ENCODE measurements around the gene IGF2BP3.
A peak's percentile ranks its signal among the peaks of the same experiment; 100 is the strongest.
"Not testable (repeated sequence)": the region's sequence is repeated elsewhere in the genome, so short reads cannot be mapped to it uniquely, and the experiment has no call there.

Gene IGF2BP3

DNA sequence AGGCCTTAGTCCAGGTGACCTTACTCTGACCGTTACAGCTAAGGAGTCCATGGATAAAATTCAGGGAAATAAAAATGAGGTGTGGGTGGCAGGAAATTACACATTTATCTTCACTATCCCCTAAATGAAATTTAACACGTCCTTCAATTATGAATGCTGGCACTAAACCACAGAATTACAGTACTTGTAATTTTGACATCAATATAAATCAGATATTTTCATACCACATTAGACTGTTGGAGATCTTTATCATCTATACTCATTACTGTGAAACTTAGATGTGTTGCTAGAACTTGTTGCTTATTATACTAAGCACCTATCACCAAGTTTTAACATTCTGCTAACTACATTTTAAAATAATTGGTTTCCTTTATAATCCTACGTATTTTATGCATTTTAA, 51.1 kb downstream of the IGF2BP3 start:
- no peak for DNase-seq

- DNase-seq: no peak
Observed at GRCh38 chr7:23418046-23418445, 52.2 kb downstream of the IGF2BP3 start.

GRCh38 chr7:23415198-23415597, 55.1 kb downstream of the IGF2BP3 start:
- DNase-seq: no peak

- no peak for DNase-seq
Observed at GRCh38 chr7:23410446-23411183, 59.7 kb downstream of the IGF2BP3 start.

GRCh38 chr7:23406564-23406963, 63.7 kb downstream of the IGF2BP3 start:
- DNase-seq: not testable (repeated sequence)

- no peak for DNase-seq
Observed at GRCh38 chr7:23405240-23405618, 65.1 kb downstream of the IGF2BP3 start.

DNA sequence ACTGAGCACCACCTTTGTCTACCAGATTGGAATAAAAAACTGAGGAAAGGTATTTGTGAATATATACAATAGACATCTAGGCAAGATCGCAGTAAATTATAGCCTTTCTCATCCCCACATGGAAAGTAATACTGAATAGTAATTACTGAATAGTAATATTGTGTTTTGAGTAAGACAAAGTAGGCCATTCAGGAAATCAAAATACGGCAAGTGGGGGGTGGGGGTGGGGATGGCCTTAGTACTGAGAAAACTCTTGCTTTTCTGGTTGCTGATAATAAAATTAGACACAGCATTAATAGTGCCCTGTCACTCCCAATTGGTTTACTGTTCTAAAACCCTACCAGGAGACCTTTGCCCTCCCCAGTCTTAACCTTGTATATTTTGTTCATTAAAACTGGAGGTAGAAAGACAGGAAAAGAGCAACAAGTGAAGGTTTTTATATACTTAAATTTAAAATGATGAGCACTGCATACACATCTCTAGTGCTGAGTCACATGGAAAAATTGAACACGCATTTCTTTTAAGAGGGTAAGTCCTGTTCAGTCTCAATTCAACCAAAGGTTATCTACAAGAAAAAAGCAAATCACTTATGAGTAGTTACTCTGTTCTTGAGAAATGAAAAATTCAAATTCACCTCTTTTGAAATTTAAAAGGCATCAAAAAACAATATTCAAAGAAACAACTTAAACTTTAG, 65.6 kb downstream of the IGF2BP3 start:
- DNase-seq: peak; percentile 0

DNA sequence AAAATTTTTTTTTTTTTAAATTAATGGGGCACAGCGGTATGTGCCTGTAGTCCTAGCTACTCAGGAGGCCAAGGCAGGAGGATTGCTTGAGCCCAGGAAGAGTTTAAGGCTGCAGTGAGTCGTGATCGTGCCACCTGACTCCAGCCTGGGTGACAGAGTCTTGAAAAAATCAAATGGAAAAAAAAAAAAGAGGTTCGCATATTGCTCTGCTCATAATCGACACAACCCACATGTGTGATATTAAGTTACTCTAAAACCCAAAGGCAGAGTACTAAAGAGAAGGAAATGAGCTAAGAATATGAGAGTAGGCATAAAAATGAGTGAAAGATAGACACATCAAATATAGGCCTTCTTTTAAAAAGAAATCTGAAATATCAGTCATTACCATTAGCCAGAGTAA, 66.3 kb downstream of the IGF2BP3 start:
- DNase-seq: no peak

DNA sequence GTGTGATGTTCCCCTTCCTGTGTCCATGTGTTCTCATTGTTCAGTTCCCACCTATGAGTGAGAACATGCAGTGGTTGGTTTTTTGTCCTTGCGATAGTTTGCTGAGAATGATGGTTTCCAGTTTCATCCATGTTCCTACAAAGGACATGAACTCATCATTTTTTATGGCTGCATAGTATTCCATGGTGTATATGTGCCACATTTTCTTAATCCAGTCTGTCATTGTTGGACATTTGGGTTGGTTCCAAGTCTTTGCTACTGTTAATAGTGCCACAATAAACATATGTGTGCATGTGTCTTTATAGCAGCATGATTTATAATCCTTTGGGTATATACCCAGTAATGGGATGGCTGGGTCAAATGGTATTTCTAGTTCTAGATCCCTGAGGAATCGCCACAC, 72.2 kb downstream of the IGF2BP3 start:
- not testable (repeated sequence) for DNase-seq

DNA sequence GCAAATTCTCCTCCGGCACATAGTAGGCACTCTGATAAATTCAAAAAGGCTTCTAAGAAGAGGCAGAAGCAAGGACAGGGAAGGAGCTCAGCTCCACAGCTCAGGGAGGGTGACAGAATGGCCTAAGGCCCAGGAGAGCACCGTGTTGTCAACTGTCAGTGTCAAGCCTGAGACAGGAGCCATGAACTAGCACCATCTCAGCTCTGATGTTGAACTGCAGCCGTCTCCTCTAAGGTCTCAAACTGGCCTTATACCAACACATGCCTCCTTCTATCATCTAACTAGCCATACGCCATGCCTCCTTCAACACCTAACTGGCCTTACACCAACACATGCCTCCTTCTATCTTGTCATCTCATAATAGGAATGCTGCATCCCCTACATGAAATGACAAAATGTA, 73.0 kb downstream of the IGF2BP3 start:
- DNase-seq: no peak

DNA sequence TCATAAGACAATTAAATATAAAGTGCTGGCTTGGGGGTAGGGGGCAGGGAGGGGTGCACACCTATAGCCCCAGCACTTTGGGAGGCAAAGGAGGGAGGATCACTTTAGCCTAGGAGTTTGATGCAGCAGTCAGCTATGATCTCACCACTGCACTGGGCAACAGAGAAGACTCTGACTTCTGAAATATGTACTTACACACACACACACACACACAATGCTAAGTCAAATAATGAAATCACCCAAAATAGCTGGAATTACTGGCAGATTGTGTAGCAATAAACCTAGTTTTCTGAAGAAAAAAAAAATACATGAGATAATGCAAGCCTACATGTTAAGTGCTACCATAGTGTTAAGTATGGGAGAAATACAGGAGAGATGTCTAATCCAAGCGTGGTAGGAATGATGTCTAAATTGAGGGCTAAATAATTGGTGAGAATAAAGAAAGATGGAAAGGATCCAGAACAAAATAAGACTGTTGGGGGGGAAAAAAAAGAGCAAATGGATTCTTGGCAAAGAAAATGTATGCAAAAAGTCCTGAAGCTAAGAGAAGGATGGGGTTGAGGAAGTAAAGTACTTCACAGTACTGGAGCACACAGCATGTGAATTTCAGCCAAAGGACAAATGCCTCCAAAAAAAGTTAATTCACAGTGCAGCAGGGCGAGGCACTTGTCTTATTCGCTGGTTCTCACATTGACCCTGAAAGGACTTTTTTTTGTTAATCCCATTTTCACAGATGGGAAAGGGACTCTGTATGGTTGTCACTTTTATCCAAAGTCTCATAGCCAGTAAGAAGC, 73.9 kb downstream of the IGF2BP3 start:
- DNase-seq: no peak

- DNase-seq: no peak
Observed at GRCh38 chr7:23394488-23395171, 75.7 kb downstream of the IGF2BP3 start.

DNA sequence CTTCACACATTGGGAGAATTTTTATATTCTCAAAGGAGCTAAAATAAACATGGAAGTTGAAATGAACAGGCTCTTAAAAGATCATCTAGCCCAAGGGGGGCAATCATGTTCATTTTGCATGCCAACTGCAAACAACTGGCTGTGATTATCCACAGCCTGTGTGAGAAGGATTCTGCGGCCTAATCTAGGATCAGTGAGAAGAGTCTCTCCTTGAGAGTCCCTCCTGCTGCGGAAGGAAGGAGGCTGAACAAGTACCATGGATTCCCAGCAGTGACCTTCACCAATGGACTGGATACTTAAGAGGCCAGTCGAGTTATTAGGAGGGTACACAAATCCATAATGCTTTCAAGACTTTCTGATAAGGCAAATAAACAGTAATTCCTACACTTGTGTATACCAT, 76.7 kb downstream of the IGF2BP3 start:
- no peak for DNase-seq

DNA sequence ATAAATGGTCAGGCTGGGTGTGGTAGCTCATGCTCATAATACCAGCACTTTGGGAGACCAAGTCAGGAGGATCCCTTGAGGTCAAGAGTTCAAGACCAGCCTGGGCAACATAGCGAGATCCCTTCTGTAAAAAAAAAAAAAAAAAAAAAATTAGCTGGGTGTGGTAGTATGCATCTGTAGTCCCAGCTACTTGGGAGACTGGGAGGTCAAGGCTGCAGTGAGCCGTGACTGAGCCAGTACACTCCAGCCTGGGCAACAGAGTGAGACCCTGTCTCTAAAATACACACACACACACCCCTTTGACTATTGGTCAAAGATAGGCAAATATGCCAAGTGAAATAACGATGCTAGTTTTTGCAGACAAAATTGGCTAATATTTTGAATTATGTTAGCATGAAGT, 80.6 kb downstream of the IGF2BP3 start:
- no peak for DNase-seq

DNA sequence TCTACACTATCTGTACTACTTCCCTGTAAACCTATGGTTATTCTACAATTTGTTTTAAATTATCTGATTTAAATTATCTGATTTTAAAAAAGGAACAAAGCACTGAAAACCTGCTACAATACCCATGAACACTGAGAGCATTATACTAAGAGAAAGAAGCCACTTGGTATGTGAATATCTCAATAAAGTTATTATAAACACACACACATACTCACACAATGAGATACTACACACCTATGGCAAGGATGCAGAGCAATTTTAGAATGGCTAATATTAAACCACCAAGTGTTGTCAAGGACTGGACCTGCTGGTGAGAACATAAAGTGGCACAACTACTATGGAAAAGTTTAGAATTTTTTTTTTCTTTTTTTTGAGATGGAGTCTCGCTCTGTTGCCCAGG, 82.7 kb downstream of the IGF2BP3 start:
- DNase-seq: no peak

- no peak for DNase-seq
Observed at GRCh38 chr7:23385140-23385539, 85.2 kb downstream of the IGF2BP3 start.

- DNase-seq: no peak
Observed at GRCh38 chr7:23383225-23383624, 87.1 kb downstream of the IGF2BP3 start.

- DNase-seq: no peak
Observed at GRCh38 chr7:23380961-23381360, 89.3 kb downstream of the IGF2BP3 start.

- DNase-seq: no peak
Observed at GRCh38 chr7:23380556-23380955, 89.7 kb downstream of the IGF2BP3 start.

- no peak for DNase-seq
Observed at GRCh38 chr7:23378996-23379395, 91.3 kb downstream of the IGF2BP3 start.

GRCh38 chr7:23377134-23377533, 93.2 kb downstream of the IGF2BP3 start:
- no peak for DNase-seq

GRCh38 chr7:23373151-23374004, 96.9 kb downstream of the IGF2BP3 start:
- DNase-seq: no peak
